Diencephalon (tissue), 1 donor: ENCODE data around the gene DNM2. TPM values are rescaled to one million over a fixed set of nuclear protein-coding genes. Genes with fewer than 3 reads are reported as not detected.

ENCODE experiments used
- small RNA-seq: library from RNA; depleted of rRNA; stranded (forward); fragments of <200 nt; gene quantifications from one replicate; pipeline ENCODE3, GENCODE V24; 2014
- total RNA-seq: library from RNA; depleted of rRNA; stranded (reverse); fragments of >200 nt; gene quantifications from one replicate; pipeline ENCODE4 v1.2.3, GENCODE V29; 2014

The DNM2 gene
- total RNA-seq: 50.3 TPM

GRCh38 chr19:10717356-10718204 is at the start of gene DNM2:
Gene DNM2, plus strand, starts transcription at chr19:10718079. Its CDS starts 164 bp downstream, at chr19:10718243.

DNA sequence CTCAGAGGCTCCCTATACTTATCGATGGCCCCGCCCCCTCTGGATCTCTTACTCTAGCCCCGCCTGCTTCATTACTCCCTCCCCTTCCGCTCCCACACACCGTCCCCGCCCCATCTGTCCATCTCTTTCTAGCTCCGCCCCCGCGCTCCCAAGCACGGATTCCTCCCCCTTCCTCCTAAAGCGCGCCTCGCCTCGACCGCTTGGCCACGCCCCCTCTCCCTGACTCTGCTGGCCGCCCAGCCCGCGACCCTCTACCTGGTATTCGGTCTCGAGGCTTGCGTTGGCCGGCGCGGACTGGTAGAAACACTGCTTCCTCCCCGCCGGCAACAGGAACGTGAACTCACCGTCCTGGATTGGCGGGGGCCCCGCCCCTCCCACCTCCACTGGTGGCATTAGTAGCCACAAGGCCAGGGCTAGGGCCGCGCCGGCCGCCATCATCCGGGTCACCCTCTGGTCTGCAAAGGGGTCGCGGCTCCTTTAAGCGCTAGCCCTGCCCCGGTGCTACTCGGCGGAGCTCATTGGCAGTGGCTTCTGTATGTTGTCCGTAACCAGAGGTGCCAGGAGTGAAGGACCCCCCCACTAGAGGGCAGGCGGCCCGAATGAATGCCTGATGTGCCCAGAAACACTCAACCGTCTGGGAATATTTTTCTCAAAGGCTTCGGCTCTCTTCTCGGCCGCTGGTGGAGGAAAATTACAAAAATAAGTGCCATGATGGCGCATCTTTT is 118.0 kb downstream of the DNM2 start, which contains the start of gene TMED1:
TMED1 (minus strand) TSS at position 459 of the 725 bp plus-strand sequence; CDS start at position 438, 21 bp downstream.

GRCh38 chr19:10848230-10848856 is 130.5 kb downstream of the DNM2 start, which contains the start of gene C19orf38:
Gene C19orf38, plus strand, starts transcription at chr19:10848415. Its CDS starts 94 bp downstream, at chr19:10848509.

DNA sequence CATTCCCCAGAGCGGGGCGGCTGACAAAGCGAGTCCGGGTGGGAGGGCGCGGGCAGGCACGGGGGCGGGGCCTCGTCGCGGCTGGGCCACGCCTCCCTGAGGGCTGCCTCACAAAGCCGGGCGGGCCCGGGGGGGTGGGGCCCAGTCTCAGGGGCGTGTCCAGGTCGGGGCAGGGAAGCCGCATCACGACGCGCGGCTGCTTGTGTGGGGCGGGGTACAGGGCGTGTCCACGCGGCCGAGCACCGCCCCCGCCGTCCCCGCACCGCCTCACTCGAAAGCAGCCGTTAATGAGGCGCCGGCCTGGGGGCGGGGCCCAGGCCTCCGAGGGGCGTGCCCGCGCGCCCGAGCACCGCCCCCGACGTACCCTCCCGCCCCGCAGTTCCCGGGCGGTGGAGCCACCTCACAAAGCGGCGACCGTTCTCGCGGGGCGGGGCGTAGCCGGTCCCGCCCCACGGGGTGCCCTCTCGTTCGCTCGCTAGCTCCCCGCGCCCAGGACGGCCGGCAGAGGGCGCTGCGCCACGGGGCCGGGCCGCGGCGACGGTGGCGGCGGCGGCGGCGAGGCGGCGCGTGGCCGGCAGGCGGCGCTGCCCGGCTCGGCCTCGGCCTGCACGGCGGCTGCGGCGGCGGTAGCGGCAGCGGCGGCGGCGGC is 153.2 kb downstream of the DNM2 start, which contains the start of gene CARM1:
CARM1 (plus strand) TSS at position 599 of the 649 bp plus-strand sequence. CDS start 150 bp downstream, outside the sequence.

Small RNA genes lying within 50 kb of the gene (small RNA-seq; reads per million reads assigned to genes)
- not detected for gene MIR199A1
- not detected for gene MIR4748
- gene MIR638: not detected
- not detected for gene MIR6793

Other genes with a start within 250 kb of the DNM2 start
- 36.9 TPM for gene KEAP1, start 214.7 kb upstream of the DNM2 start, total RNA-seq
- not detected for gene S1PR5, start 200.6 kb upstream of the DNM2 start, total RNA-seq
- 15.9 TPM for gene ATG4D, start 174.2 kb upstream of the DNM2 start, total RNA-seq
- 4.4 TPM for gene KRI1, start 152.1 kb upstream of the DNM2 start, total RNA-seq
- 140 TPM for gene CDKN2D, start 149.1 kb upstream of the DNM2 start, total RNA-seq
- 2.1 TPM for gene AP1M2, start 130.8 kb upstream of the DNM2 start, total RNA-seq
- gene SLC44A2, start 92.5 kb upstream of the DNM2 start, total RNA-seq: 37.4 TPM
- gene ILF3, start 63.7 kb upstream of the DNM2 start, total RNA-seq: 134 TPM
- 30.9 TPM for gene QTRT1, start 16.6 kb upstream of the DNM2 start, total RNA-seq
- 14.3 TPM for gene TMED1, start 118.1 kb downstream of the DNM2 start, total RNA-seq
- 1.2 TPM for gene C19orf38, start 130.3 kb downstream of the DNM2 start, total RNA-seq
- 30.9 TPM for gene CARM1, start 153.5 kb downstream of the DNM2 start, total RNA-seq
- 28.8 TPM for gene YIPF2, start 210.6 kb downstream of the DNM2 start, total RNA-seq
- gene TIMM29, start 210.7 kb downstream of the DNM2 start, total RNA-seq: 27.9 TPM
- 106 TPM for gene SMARCA4, start 243.0 kb downstream of the DNM2 start, total RNA-seq